HG03521 (cell line): ENCODE results near the gene EXPH5.

Source experiments
- ATAC-seq: cut with Tn5 transposase; IDR thresholded peaks from one replicate; pipeline ENCODE4 v1.9.1; 2021; ENCODE audit warnings: mild to moderate bottlenecking, moderate library complexity; ENCODE audit not compliant: unreplicated experiment

EXPH5 gene

DNA sequence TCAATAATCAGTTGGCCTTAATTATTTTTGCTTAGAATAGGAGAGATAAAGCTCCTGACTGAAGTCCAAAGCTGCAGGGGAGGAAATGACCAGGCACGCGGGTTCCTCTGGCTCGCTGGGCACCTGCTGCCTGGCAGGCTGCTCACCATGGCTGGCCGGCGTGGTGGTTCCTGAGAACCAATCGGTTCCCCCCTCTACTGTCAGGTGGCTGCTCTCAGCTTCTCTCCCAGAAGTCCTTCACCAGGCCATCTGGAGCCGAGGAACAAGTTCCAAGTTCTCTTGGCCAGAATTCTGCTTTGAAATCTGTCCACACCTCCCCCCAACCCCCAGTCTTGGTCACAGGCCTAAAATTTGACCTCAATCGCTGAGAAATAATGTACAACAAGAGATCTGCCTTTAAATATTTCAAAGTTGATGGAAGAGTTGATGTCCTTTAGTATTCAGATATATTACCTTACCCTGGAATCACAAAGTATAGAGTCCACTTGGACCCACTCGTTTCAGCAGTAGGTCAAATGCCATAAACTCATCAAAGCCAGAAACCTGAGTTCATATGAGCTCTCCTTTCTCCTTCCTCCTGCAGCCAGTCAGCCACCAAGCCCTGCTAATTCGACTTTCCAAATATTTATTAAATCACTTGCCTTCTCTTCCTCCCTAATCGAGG is 25.2 kb downstream of the EXPH5 start:
- no peak for ATAC-seq

DNA sequence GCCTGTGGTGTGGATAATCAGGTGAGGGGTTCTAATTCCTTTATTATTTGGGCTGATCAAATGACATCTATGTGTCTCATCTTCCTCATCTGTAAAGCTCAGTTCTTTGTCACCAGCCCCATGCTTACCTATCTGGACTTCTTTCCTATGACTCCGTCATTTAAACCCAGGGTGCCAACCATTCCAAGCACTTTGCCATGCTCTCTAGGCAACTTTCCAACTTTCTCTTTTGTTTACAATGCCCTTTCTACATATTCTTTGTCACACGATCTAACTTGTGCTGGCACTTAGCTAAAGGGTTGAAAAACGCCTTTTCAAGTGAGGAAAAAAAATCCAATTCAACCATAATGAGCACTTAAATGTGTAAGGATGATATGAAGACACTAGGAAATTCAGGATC is 27.9 kb downstream of the EXPH5 start:
- ATAC-seq: no peak

DNA sequence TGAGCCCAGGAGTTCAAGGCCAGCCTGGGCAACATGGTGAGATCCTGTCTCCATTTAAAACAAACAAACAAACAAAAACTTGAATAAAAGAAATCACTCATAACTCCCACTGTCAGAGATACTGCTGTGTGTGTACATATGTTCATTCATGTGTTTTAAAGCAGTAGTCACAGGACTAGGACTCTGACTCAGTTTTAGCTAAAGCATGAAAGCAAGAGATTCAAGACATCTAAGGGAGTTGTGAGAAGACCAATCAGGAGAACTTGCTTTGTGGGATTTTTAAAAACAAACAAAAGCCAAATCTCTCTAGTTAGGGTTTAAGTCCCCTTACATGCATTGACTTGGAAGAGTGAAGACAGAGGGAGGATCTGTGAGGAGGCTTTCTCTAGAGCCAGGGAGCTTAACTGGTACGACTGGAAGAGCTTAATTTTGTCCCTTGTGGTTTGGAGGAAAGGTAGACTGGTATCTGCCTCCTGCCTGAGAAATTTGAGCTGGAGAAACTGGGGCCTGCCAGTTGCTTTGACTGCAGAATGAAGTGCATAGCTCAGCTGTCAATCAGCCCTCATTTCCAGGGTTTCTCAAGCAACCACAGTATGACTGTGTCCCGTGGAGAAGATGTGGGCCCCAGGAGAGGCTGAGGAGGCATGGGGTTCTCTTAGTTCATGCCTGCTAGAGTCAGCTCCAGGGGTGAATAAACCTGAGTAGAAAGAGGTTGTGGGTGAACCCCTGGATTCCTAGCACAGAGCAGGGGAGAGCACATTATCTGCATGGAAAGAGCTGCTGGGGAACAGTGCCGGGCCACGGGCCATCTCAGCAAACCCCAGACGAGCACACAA is 30.6 kb downstream of the EXPH5 start:
- ATAC-seq: no peak

DNA sequence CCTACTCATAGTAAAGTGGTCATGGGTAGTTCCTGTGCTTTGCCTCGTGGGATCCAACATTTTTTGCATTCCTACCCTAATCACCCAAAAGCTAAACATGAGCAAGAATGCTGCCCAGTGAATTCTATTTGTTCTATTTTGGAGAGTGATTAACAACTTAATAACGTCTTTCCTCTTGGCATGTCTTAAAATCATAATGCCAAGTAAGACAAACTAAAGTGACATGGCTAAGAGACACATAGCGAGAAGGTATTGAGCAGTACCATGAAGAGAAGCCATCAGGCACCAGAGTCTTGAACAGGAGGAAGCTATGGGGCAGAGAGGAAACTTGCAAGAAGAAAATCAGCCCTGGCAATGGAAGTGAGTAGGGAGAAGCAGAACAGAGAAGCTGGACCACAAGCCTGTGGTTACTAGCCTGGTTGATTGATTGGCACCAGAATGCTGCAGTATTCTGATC is 32.0 kb downstream of the EXPH5 start:
- ATAC-seq: no peak

DNA sequence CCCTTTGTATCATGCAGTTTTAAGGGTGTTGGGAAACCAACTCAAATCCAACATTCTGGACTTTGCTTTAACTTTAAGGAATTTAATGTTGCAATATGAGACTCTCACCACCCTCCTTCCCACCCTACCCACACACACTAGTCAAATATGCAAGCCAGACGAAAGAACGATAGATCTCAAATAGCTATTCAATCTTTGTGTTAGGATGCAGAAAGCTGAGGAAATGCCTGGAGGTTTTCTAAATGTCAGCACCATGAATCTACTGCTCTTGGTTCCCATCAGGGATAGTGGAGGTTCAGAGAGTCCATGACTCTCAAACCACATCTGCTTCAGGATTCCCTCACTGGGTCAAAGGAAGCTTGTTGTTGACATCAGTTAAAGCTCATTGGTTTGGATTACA is 33.7 kb downstream of the EXPH5 start:
- no peak for ATAC-seq

DNA sequence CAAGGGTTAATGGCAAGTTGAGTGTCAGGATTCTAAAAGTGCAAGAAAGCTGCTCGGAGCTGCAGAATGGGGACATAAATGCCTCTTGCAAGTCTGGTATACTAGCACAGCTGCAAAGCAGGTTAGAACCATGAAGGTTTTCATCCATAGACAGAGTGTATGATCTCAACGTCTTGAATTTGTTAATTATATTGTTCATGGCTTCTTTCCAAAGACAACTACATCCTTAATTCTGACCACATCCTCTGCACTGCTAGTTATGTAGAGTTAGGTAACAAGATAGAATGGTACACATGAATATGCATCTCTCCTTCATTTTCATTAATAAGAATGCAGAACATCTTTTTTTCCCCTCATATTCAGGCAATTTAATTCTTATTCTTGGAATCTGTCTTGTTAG is 34.2 kb downstream of the EXPH5 start:
- no peak for ATAC-seq

DNA sequence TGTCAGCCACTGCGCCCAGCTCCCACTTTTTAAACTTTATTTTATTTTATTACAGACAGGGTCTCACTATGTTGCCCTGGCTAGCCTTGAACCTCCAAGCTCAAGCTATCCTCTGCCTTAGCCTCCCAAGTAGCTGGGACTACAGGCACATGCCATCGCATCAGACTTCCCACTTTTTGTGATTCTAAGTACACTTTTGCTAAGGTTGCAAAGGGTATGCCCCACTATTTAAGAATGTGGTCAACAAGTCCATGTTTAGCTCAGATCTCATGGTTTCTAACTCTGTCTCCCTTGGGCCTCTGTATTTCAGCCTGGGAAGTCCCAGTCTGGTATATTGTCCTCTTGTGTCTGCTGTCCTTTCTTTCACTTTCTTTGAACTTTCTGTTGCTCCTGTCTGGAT is 35.3 kb downstream of the EXPH5 start:
- ATAC-seq: no peak

DNA sequence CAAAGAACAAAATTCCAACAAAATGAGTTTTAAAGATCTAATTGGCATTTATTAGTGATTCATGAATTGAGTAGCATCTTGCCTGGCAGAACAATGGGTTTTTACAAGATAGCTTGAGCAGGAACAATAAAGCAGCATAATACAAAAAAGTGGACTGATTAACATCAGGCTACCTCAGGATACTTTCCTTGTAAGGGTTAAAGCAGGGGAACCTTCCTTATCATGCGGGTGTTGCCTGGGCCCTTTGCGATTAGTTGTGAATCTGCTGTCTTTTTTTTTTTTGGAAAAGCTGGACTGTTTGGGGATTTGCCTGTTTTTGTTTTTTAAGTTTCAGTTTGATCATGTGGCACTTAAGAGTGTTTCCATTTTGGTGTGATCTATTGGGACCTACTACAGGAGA is 37.5 kb downstream of the EXPH5 start:
- no peak for ATAC-seq

DNA sequence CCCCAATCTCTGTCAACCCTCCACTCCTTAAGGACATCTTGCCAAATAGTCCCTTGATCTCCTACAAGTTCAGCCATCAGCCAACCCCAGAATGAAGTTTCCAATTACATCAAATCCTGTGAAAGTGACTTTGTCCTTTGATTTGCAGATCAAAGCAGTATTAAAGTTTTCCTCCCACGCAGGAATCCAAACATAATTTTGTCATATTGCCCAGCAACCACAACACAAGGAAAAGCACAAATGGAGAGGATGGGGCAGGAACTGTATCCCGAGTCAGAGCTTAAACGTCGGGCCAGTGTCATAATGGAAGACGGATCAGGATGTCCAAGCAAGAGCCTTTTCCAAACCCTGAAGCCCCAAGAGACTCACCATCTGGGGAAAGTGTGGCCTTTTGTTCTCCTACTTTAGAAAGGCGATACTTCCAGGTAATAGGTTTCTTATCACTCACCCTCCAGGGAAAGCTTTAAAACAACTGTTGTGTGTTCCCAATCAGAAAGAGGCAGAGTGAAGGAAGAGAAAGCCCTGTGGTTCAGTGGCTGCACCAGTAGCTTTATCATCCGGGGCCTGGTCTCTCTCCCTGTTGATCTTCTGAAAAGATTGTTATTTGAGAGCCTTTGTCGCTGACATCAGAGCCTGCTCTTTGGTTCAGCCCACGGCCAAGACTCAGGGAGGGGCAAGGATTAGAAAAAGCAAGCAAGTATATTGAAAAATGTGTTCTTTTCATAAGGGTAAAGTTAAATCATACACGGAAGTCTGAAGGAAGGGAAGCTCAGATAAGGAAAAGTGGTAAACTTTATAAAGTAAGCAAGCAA is 41.7 kb downstream of the EXPH5 start:
- ATAC-seq: no peak

DNA sequence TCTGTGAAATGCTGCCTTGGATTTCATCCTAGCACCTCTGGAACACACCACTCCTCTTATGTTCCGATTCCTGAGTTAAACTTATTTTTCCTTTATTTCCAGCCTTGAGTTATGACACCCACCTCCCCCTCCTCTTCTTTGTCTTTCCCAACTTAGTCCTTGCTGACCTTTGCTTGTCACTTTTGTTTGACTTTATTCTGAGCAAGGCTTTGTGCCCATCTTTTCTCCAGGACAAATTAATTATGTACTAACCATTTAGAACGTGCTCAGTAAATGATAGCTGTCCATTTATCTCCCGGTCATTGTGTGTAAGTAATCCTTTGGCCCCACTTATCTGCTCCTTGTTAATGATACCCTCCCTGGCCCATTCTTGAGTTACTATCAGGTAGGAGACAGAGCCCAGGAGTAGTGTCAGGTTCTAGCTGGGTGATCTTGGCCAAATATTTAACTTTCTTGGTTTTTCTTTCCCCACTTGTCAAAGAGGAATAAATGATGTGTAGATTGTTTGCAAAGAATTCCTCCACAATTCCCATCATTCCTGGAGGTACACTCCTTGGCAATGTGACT is 44.2 kb downstream of the EXPH5 start:
- ATAC-seq: no peak

DNA sequence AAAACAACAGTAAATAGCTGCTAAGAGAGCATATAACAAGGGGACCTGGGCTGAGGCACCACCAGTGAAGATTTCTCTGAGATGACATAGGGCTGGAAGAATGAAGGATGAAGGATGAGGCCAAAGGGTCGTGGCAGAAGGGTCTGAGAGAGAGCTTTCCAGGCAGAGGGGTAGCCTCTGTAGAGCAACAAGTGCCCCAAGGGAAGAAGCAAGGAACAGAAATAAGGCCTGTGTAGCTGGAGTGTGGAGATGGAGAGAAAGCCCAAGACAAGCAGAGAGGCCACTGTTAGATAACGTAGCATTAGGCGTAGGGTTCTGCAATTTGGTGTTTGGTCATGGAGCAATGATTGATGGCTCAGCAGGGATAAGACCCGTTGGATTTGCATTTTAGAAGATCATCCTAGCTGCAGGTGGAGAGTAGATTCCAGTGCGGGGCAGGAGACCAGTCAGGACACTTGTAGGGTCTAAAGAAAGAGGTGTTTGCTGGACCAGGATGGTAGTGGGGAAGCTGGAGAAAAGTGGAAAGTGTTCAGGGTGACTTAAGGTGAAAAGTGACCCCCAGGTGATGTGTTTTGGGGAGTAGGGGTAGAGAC is 47.6 kb downstream of the EXPH5 start:
- ATAC-seq: no peak

DNA sequence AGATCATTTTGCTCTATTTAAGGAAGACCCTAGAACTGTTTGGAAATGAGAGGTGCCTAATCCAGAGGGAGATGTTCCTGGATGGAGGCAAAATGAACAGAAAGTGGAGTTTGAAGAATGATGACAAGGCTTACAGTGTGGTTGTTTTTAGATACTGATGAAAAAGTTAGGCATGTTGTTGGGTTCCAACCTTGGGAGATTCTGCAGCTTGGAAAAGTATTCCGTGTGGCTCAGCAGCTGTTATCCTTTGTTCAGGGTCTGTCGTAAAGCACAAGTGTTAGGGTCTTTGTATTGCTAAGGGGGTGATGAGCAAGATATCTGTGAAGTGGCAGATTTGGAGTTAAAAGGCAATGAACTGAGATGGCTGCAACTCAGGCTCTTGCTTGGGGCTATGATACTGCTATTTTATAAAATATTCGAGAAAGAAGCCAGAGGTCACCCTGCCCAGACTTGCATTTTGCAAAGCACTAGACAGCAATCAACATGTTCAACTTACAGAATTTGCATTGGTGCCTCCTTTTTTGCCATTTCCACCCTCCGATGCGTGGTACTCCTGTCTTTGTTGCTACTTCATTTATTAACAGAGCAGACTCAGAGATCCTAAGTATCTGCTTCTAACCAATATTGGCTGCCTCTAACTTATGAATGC is 50.1 kb downstream of the EXPH5 start:
- ATAC-seq: no peak

DNA sequence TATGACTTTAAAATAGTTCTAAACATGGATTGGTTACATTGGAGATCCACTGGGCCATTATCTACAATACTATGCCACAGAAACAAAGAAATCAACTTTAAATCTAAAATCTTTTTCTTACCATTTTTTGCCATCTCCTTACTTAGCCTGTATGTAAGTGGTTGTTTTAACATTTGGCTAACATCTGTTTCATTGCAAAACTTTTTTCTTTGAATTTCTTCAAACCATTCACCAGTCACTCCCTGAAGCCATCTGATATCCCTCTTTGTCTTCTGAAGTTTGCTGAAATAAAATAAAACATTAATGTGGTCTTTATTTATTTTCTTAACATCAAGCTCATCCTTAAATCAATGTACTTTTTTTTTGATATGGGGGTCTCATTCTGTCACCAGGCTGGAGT is 52.0 kb downstream of the EXPH5 start:
- no peak for ATAC-seq

DNA sequence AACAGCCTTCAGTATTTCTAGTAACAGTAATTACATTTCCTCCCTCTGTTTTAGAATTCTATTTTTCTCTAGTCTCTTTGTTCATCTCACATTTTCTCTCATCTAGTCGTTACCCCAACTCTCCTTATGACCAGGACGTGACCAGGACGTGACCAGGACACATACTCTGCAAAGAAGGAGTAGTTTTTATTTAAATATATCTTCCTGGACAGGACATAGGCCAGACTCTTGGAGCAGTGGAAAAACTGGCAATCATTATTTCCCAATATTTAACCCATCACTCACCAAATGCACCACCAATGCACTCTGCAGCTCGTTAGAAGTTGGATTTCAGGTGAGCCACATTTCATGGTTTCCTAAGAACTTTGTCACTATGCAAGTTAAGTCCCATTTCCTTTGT is 55.1 kb downstream of the EXPH5 start:
- ATAC-seq: no peak

DNA sequence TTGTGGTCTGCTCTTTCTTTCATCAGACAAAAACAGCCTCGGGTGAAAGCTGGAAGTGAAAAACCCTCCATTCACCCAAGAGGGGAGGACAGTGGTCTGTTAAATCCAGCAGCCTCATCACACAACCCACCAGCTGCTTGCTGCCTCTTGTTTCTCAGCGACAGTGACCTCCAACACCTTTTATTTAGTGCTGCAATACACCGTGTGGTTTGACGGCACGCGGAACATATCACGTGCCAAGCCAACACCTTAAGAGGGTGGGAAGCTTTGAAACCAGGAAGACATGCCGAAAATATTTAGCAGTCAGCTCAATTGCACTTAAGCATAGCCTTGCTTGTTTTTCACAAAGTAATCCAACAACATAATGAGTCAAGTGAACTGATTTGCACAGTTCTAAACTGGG is 55.5 kb downstream of the EXPH5 start:
- ATAC-seq: no peak

DNA sequence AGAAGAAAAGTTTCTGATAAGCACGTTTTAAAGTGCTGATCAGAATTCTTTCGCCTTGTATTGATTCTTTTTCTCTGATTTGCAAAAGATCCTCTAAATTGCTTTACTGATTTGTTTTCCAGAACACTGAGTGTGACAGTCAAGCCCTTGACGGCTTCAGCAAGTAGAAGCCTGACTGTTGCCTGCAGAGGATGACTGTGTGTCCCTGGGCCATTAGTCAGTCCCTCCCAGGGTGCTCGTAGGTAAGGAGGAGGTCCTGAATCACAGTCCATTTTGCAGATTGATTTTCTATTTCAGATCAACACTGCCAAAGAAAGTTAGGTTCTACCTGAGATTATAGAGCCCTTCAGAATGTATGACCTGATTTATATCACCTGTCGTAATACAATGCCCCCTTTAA is 56.8 kb downstream of the EXPH5 start:
- ATAC-seq: no peak

DNA sequence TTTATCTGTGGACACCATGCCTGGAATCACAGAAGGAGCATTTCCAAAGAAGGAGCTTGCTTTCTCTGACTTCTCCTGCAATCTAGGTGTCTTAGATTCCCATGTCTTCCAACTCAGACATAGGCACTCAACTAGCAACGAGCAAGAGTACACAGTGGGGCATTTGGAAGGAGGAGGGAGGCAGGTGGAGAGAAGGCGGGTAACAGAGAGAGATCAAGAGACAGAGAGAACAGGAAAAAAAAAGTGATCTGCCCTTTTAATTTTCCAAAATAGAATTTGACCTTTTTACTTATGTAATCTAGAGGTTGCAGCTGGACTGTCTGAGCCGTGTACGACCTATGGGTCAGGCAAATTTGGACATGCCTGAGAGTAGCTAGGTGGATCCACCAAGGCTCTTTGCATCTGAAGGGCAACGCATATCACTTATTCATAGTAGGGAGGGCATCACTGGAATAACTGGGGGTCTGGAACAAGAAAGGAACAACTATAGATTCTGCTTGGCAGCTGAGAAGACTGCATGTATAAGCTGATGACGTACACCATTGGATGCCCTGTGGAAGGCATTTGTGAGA is 58.1 kb downstream of the EXPH5 start:
- ATAC-seq: no peak

DNA sequence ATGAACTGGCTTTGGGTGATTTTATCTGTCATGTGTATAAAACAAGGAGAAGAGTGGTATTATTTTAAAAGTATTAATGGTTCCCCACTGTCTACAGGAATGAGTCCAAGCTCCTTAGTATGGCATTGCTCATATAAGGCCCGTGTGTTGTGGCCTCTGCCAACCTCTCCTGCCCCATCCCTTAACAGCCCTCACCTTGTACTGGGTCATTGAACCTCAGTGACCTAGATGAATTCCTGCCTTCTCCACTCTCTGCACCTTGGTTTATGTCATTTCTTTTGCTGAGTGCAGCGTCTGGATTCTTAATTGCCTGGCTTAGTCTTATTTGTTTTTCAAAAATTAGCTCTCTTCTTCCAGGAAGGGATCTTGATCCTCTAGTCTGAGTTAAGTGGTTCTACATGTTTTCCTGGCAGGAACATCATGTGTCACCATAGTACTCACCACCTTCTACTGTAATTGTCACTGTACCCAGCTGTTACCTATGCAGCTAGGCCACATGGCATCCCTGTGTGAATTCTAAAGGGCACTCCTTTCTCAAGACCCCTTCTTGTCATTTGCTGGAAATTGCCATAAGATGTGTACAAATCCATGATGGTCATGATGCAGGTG is 59.2 kb downstream of the EXPH5 start:
- ATAC-seq: no peak

DNA sequence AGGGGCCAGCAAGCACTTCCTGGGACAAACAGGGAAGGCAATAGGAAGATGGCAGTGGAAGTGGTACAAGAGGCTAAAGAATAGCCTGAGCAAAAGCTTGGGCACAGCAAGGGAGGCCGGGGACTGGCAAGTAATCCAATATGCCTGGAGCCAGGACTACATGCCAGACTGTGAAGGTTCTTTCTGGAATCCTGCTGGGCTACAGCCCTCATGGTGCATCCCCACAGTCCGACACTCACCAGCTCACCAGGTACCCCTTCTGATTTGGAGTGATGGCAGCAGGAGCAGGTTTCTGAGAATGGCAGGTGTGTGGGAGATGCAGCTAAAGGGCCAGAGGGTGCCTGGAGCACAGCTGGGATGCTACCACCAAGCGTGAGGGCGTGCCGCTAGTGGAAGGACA is 63.1 kb downstream of the EXPH5 start:
- ATAC-seq: no peak

DNA sequence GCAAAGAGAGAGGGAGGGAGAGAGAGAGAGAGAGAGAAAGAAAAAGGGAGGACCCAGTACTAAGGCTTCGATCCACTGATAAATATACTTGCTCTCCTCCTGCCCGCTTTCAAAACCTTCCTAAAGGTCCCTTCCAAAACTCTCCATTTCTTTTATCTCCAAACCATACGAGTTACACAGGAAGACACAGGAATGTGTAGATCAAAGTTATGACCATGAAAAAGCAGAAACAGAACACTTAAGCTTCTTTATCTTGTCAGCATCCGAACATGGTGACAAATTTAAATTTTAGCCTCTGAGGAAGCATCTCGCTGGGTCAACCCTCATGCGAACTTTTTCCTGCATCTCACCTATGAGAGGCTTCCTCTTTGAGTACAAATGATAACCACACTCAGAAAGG is 66.2 kb downstream of the EXPH5 start:
- ATAC-seq: no peak
